ENCODE data around the gene GALNT16. TPM values are rescaled to one million over a fixed set of nuclear protein-coding genes. Genes with fewer than 3 reads are reported as not detected.
A peak's percentile ranks its signal among the peaks of the same experiment; 100 is the strongest.
"Not testable (repeated sequence)": the region's sequence is repeated elsewhere in the genome, so short reads cannot be mapped to it uniquely, and the experiment has no call there.

Gene GALNT16
- total RNA-seq, 1 donor from 2014 or later = 124 TPM

- H3K27me3 Mint-ChIP-seq (ENCODE audit: unreplicated experiment) = no peaks in the 10 kb centered on the region
- no peaks in the 10 kb centered on the region for H3K9me3 Mint-ChIP-seq (ENCODE audit: unreplicated experiment)
- H3K4me3 Mint-ChIP-seq (ENCODE audit: unreplicated experiment) = no peak overlapping the region
- H3K4me1 Mint-ChIP-seq (ENCODE audit: low read depth, unreplicated experiment) = no peaks in the 10 kb centered on the region
- H3K27ac Mint-ChIP-seq (ENCODE audit: unreplicated experiment) = no peak overlapping the region
- no peak for TF ChIP-seq CTCF (IDR thresholded peaks at IDR 0.05; ENCODE audit: partially characterized antibody, unreplicated experiment)
- no peaks in the 10 kb centered on the region for H3K36me3 Mint-ChIP-seq (ENCODE audit: unreplicated experiment)
- no peak for DNase-seq
These were observed 127.4 kb downstream of the GALNT16 start for GRCh38 chr14:69387311-69387710.

- H3K27me3 Mint-ChIP-seq (ENCODE audit: unreplicated experiment); H3K36me3 Mint-ChIP-seq (ENCODE audit: unreplicated experiment); H3K4me3 Mint-ChIP-seq (ENCODE audit: unreplicated experiment); H3K9me3 Mint-ChIP-seq (ENCODE audit: unreplicated experiment); H3K27ac Mint-ChIP-seq (ENCODE audit: unreplicated experiment); H3K4me1 Mint-ChIP-seq (ENCODE audit: low read depth, unreplicated experiment); DNase-seq: not testable (repeated sequence)
These were observed 131.4 kb downstream of the GALNT16 start for GRCh38 chr14:69391400-69391799.

- peaks cover 3% of the 10 kb centered on the region for H3K27me3 Mint-ChIP-seq (ENCODE audit: unreplicated experiment)
- DNase-seq = no peak
- no peak for TF ChIP-seq CTCF (IDR thresholded peaks at IDR 0.05; ENCODE audit: partially characterized antibody, unreplicated experiment)
- no peaks in the 10 kb centered on the region for H3K9me3 Mint-ChIP-seq (ENCODE audit: unreplicated experiment)
- H3K36me3 Mint-ChIP-seq (ENCODE audit: unreplicated experiment) = no peaks in the 10 kb centered on the region
- no peak overlapping the region for H3K4me3 Mint-ChIP-seq (ENCODE audit: unreplicated experiment)
- H3K27ac Mint-ChIP-seq (ENCODE audit: unreplicated experiment) = no peak overlapping the region
- H3K4me1 Mint-ChIP-seq (ENCODE audit: low read depth, unreplicated experiment) = peaks cover 3% of the 10 kb centered on the region
These were observed 132.5 kb downstream of the GALNT16 start for GRCh38 chr14:69392481-69392880.

GRCh38 chr14:69395929-69396328 lies 136.0 kb downstream of the GALNT16 start:
- no peaks in the 10 kb centered on the region for H3K36me3 Mint-ChIP-seq (ENCODE audit: unreplicated experiment)
- H3K4me1 Mint-ChIP-seq (ENCODE audit: low read depth, unreplicated experiment) = peaks cover 12% of the 10 kb centered on the region
- no peak overlapping the region for H3K27ac Mint-ChIP-seq (ENCODE audit: unreplicated experiment)
- H3K27me3 Mint-ChIP-seq (ENCODE audit: unreplicated experiment) = peaks cover 3% of the 10 kb centered on the region
- H3K9me3 Mint-ChIP-seq (ENCODE audit: unreplicated experiment) = peaks cover 3% of the 10 kb centered on the region
- DNase-seq = no peak
- peak overlapping the region; percentile 44 for H3K4me3 Mint-ChIP-seq (ENCODE audit: unreplicated experiment)
- TF ChIP-seq CTCF (IDR thresholded peaks at IDR 0.05; ENCODE audit: partially characterized antibody, unreplicated experiment) = no peak

- H3K27ac Mint-ChIP-seq (ENCODE audit: unreplicated experiment) = peak within 1 kb of the TSS; percentile 100
These were observed 138.3 kb downstream of the GALNT16 start, which contains the start of the genes ERH and SLC39A9 for GRCh38 chr14:69398053-69398817. Gene ERH (minus strand): TSS chr14:69398299. CDS start chr14:69398233, 66 bp downstream. Gene SLC39A9 (plus strand): TSS chr14:69398692. CDS start chr14:69399370, 678 bp downstream.

More at GRCh38 chr14:69398053-69398817, 138.3 kb downstream of the GALNT16 start, which contains the start of the genes ERH and SLC39A9:
- Mint-ChIP-seq H3K27me3 (ENCODE audit: unreplicated experiment) (peaks cover 3% of the 10 kb centered on the region), H3K4me3 (ENCODE audit: unreplicated experiment) (peak within 1 kb of the TSS; percentile 96), H3K36me3 (ENCODE audit: unreplicated experiment) (no peaks in the 10 kb centered on the region), H3K9me3 (ENCODE audit: unreplicated experiment) (peaks cover 3% of the 10 kb centered on the region), H3K4me1 (ENCODE audit: low read depth, unreplicated experiment) (peaks cover 12% of the 10 kb centered on the region)
- peak; percentile 94 for DNase-seq
- no peak for TF ChIP-seq CTCF (IDR thresholded peaks at IDR 0.05; ENCODE audit: partially characterized antibody, unreplicated experiment)

Data from glutamatergic neuron (in vitro differentiated cells).